Femur (tissue), 1 donor: Measurements from ENCODE around the gene PXDN.

Experiments
- DNase-seq: peaks from one replicate; pipeline ENCODE4 v3.0.0-alpha.2; 2017

Gene PXDN

GRCh38 chr2:1751767-1752725, 7.7 kb upstream of the PXDN start:
- DNase-seq = peak; percentile 14

- peak; percentile 82 for DNase-seq
Observed at GRCh38 chr2:1750933-1751766, 6.8 kb upstream of the PXDN start.

GRCh38 chr2:1750270-1750932, 6.1 kb upstream of the PXDN start:
- no peak for DNase-seq

- DNase-seq = peak; percentile 15
Observed at GRCh38 chr2:1749489-1750119, 5.3 kb upstream of the PXDN start.

- DNase-seq = peak; percentile 14
Observed at GRCh38 chr2:1748741-1749488, 4.6 kb upstream of the PXDN start.

- peak; percentile 5 for DNase-seq
Observed at GRCh38 chr2:1748176-1748740, 3.9 kb upstream of the PXDN start.

GRCh38 chr2:1747065-1747941, 3.0 kb upstream of the PXDN start:
- peak; percentile 17 for DNase-seq

- peak; percentile 11 for DNase-seq
Observed at GRCh38 chr2:1746174-1747064, 2.1 kb upstream of the PXDN start.

GRCh38 chr2:1745171-1746023, 1.1 kb upstream of the PXDN start:
- DNase-seq = peak; percentile 23

- no peak for DNase-seq
Observed at GRCh38 chr2:1744151-1744445, 217 bp downstream of the PXDN start.

- peak; percentile 62 for DNase-seq
Observed at GRCh38 chr2:1743396-1744150, 742 bp downstream of the PXDN start.

GRCh38 chr2:1742681-1743395, 1.5 kb downstream of the PXDN start:
- DNase-seq = peak; percentile 91

GRCh38 chr2:1742301-1742680, 2.0 kb downstream of the PXDN start:
- DNase-seq = no peak

- no peak for DNase-seq
Observed at GRCh38 chr2:1741851-1742250, 2.5 kb downstream of the PXDN start.

GRCh38 chr2:1740716-1741589, 3.4 kb downstream of the PXDN start:
- DNase-seq = peak; percentile 42
